Measurements from ENCODE around the gene LENG9. TPM values are rescaled to one million over a fixed set of nuclear protein-coding genes. Genes with fewer than 3 reads are reported as not detected.

The LENG9 gene
- total and polyA plus RNA-seq, 7 donors = 1.7 to 3.9 (median 3.3) TPM

DNA sequence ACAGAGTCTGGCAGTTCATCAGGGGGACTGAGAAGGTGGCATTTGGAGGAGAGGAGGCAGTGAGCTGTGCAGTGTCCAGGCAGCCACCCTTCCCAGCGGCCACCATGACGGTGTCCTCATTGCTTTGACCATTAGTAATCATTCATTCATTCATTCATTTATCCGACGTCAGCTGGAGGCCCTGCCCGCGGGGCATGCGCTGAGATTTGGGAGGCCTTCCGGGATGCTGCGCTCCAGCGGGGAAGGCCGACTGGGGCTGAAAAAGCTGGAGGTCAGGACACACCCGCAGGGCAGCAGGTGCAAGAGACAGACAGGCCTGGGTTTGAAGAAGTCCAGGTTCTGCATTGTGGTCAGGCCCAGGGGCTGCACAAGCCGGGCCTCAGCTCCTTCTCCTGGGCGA lies 39.4 kb downstream of the LENG9 start:
- no peak for DNase-seq

DNA sequence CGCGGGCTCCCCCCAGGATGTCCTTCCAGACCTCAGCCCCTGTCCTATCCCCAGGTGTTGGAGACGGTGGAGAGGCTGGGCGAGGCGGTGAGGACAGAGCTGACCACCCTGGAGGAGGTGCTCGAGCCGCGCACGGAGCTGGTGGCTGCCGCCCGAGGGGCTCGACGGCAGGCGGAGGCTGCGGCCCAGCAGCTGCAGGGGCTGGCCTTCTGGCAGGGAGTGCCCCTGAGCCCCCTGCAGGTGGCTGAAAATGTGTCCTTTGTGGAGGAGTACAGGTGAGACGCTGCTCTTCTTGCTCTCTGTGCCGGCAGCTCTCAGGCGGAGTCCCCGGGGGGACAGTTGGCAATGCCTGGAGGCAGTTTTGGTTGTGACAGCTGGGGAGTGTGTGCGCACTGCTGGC lies 41.4 kb downstream of the LENG9 start:
- Histone ChIP-seq H3K4me3 (no peak overlapping the region), H3K27me3 (ENCODE audit: insufficient read depth in 3 of 3, low read length in 2 of 3) (peaks cover 0 to 70% (median 20%) of the 10 kb centered on the region in 3 donors), H3K4me1 (no peaks in the 10 kb centered on the region), H3K27ac (no peak overlapping the region), H3K36me3 (ENCODE audit: insufficient read depth in 1 of 2, low read depth in 1 of 2) (no peaks in the 10 kb centered on the region), H3K9me3 (no peaks in the 10 kb centered on the region)
- DNase-seq = no peak
- intact Hi-C loops (cut with DNase I) = no loop called here
- WGBS, 3 donors = 45 to 56% (median 48%) methylated on average over 19 to 20 of the region's 20 CpGs
- no peak for ATAC-seq
- TF ChIP-seq, protein P1, sequence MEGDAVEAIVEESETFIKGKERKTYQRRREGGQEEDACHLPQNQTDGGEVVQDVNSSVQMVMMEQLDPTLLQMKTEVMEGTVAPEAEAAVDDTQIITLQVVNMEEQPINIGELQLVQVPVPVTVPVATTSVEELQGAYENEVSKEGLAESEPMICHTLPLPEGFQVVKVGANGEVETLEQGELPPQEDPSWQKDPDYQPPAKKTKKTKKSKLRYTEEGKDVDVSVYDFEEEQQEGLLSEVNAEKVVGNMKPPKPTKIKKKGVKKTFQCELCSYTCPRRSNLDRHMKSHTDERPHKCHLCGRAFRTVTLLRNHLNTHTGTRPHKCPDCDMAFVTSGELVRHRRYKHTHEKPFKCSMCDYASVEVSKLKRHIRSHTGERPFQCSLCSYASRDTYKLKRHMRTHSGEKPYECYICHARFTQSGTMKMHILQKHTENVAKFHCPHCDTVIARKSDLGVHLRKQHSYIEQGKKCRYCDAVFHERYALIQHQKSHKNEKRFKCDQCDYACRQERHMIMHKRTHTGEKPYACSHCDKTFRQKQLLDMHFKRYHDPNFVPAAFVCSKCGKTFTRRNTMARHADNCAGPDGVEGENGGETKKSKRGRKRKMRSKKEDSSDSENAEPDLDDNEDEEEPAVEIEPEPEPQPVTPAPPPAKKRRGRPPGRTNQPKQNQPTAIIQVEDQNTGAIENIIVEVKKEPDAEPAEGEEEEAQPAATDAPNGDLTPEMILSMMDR (IDR thresholded peaks at IDR 0.05) = no peak

More for the DNA sequence above, 39.4 kb downstream of the LENG9 start:
- H3K4me3 ChIP-seq = no peak overlapping the region
- no peaks in the 10 kb centered on the region for H3K4me1 ChIP-seq
- no peak for ATAC-seq
- no peaks in the 10 kb centered on the region for H3K36me3 ChIP-seq (ENCODE audit: insufficient read depth in 1 of 2, low read depth in 1 of 2)
- TF ChIP-seq, protein P1 (IDR thresholded peaks at IDR 0.05) = no peak
- peaks cover 0 to 59% (median 22%) of the 10 kb centered on the region in 3 donors for H3K27me3 ChIP-seq (ENCODE audit: insufficient read depth in 3 of 3, low read length in 2 of 3)
- intact Hi-C loops (cut with DNase I) = no loop called here
- H3K9me3 ChIP-seq = no peaks in the 10 kb centered on the region
- H3K27ac ChIP-seq = no peak overlapping the region
- 78 to 85% (median 83%) methylated on average over 14 of the region's 14 CpGs for WGBS, 3 donors

DNA sequence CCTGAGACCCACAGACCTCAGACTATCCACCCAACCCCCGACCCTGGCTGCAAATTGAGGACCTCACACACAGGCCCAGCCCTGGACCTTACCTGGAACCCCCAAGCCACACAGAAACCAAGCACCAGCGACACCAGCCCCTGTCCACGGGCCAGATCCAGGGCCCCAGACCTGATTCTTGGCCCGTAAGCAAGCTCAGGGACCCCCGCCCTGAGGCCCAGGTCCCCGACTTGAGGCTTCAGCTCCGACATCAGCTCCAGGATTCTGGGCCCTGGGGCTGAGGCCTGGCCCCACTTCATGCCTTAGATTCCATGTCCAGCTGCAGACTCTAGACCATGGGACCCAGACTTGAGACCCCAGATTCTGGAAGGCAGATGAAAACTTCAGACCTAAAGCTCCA lies 42.1 kb downstream of the LENG9 start:
- no peaks in the 10 kb centered on the region for H3K4me1 ChIP-seq
- WGBS, 3 donors = 71 to 81% (median 79%) methylated on average over 7 of the region's 7 CpGs
- TF ChIP-seq, protein P1 (IDR thresholded peaks at IDR 0.05) = no peak
- no peaks in the 10 kb centered on the region for H3K9me3 ChIP-seq
- intact Hi-C loops (cut with DNase I) = no loop called here
- H3K27ac ChIP-seq = no peak overlapping the region
- no peak for DNase-seq
- H3K27me3 ChIP-seq (ENCODE audit: insufficient read depth in 3 of 3, low read length in 2 of 3) = peaks cover 0 to 72% (median 22%) of the 10 kb centered on the region in 3 donors
- ATAC-seq = no peak
- H3K36me3 ChIP-seq (ENCODE audit: insufficient read depth in 1 of 2, low read depth in 1 of 2) = no peaks in the 10 kb centered on the region
- H3K4me3 ChIP-seq = no peak overlapping the region

DNA sequence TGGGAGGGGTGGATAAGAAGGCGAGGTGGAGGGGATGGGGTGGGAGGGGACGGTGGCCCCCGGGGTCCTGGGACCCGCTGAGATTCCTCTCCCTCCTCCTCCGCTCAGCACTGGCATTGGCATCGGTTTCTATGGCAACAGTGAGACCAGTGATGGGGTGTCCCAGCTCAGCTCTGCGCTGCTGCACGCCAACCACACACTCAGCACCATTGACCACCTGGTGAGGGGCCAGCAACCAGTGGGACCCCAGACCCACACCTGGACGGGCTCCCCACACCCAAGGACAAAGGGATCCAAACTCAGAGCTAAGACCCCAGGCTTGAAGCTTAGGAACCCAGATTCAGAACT lies 42.4 kb downstream of the LENG9 start:
- H3K27me3 ChIP-seq (ENCODE audit: insufficient read depth in 3 of 3, low read length in 2 of 3) = peaks cover 0 to 75% (median 20%) of the 10 kb centered on the region in 3 donors
- intact Hi-C loops (cut with DNase I) = no loop called here
- H3K27ac ChIP-seq = no peak overlapping the region
- H3K36me3 ChIP-seq (ENCODE audit: insufficient read depth in 1 of 2, low read depth in 1 of 2) = no peaks in the 10 kb centered on the region
- H3K4me1 ChIP-seq = no peaks in the 10 kb centered on the region
- ATAC-seq (no peak), DNase-seq (no peak)
- H3K9me3 ChIP-seq = no peaks in the 10 kb centered on the region
- H3K4me3 ChIP-seq = no peak overlapping the region
- 16 to 31% (median 20%) methylated on average over 6 to 9 of the region's 9 CpGs for WGBS, 3 donors
- TF ChIP-seq, protein P1 (IDR thresholded peaks at IDR 0.05) = no peak

Measured in psoas muscle (tissue), 8 donors.